GM19023 (cell line): ENCODE data around the gene ITGAD.

ENCODE experiments used
- ATAC-seq: cut with Tn5 transposase; IDR thresholded peaks from one replicate; pipeline ENCODE4 v1.9.1; 2021; ENCODE audit warnings: mild to moderate bottlenecking, moderate library complexity; ENCODE audit not compliant: unreplicated experiment

Gene ITGAD

GRCh38 chr16:31364421-31364820 is 28.7 kb upstream of the ITGAD start:
- no peak for ATAC-seq

GRCh38 chr16:31365131-31365865 is 27.8 kb upstream of the ITGAD start:
- peak; percentile 57 for ATAC-seq

- no peak for ATAC-seq
These were observed 25.3 kb upstream of the ITGAD start for GRCh38 chr16:31367853-31368252.

GRCh38 chr16:31371008-31371407 is 22.1 kb upstream of the ITGAD start:
- no peak for ATAC-seq

- ATAC-seq: no peak
These were observed 21.3 kb upstream of the ITGAD start for GRCh38 chr16:31371619-31372484.

- ATAC-seq: no peak
These were observed 19.9 kb upstream of the ITGAD start for GRCh38 chr16:31373235-31373634.

GRCh38 chr16:31375231-31375630 is 17.9 kb upstream of the ITGAD start:
- no peak for ATAC-seq

GRCh38 chr16:31376705-31377104 is 16.4 kb upstream of the ITGAD start:
- ATAC-seq: no peak

GRCh38 chr16:31377210-31377903 is 15.8 kb upstream of the ITGAD start:
- no peak for ATAC-seq

- ATAC-seq: no peak
These were observed 12.9 kb upstream of the ITGAD start for GRCh38 chr16:31380201-31380600.

- no peak for ATAC-seq
These were observed 10.5 kb upstream of the ITGAD start for GRCh38 chr16:31382485-31383161.

GRCh38 chr16:31385680-31386079 is 7.5 kb upstream of the ITGAD start:
- ATAC-seq: no peak

GRCh38 chr16:31386157-31386984 is 6.8 kb upstream of the ITGAD start:
- no peak for ATAC-seq

- no peak for ATAC-seq
These were observed 4.6 kb upstream of the ITGAD start for GRCh38 chr16:31388535-31388934.

GRCh38 chr16:31390504-31391041 is 2.6 kb upstream of the ITGAD start:
- ATAC-seq: no peak

- ATAC-seq: no peak
These were observed 2.5 kb downstream of the ITGAD start for GRCh38 chr16:31395647-31396046.

GRCh38 chr16:31397096-31397660 is 4.0 kb downstream of the ITGAD start:
- no peak for ATAC-seq

- no peak for ATAC-seq
These were observed 4.6 kb downstream of the ITGAD start for GRCh38 chr16:31397701-31398100.

- no peak for ATAC-seq
These were observed 7.1 kb downstream of the ITGAD start for GRCh38 chr16:31400191-31400590.

GRCh38 chr16:31401436-31401835 is 8.3 kb downstream of the ITGAD start:
- ATAC-seq: no peak
